22Rv1 (cell line): ENCODE measurements around the gene C6orf89.

Experiments
- CTCF ChIP-seq: fragments of 450-650 bp; IDR thresholded peaks from 2 replicates; pipeline ENCODE4 v1.5.1; 2017; ENCODE audit warnings: mild to moderate bottlenecking
- ZFX ChIP-seq: fragments of 450-650 bp; IDR thresholded peaks from 2 replicates; pipeline ENCODE4 v1.6.1; 2017; ENCODE audit warnings: antibody characterized with exemption, borderline replicate concordance

DNA sequence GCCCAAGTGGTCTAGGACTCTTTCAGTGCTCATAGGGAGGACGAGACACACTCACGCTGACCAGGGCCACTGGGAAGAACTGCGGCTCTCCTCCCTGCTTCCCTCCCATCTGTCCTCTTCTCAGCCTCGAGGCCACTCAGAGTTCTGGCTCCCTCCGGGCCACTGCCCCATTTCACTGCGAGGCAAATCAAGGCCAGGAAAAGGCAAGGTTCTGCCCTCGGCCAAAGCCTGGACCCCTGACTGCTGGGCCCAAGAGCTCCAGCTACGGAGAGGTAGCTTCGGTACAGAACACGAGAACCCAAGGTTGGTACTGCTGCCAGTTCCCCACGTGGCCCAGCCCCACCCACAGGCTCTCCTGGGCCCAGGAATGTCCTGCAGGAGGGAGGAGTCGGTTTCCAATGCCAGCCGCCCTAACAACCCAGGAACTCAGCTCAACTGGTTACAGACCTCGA lies 83.5 kb downstream of the C6orf89 start:
- no peak for TF ChIP-seq CTCF
- no peak for TF ChIP-seq ZFX
